LNCaP clone FGC (cell line): ENCODE data around the gene MX2.

ENCODE experiments used
- DNase-seq: peaks from one replicate; pipeline ENCODE4 v3.0.0-alpha.2; 2011; ENCODE audit warnings: low read depth
- H3K4me3 ChIP-seq: 2 replicates; pipeline ENCODE4 v1.5.1; 2011; ENCODE audit warnings: mild to moderate bottlenecking, low read depth, low read length, control low read depth
- CTCF ChIP-seq: IDR thresholded peaks from 2 replicates; pipeline ENCODE4 v1.5.1; 2012; ENCODE audit warnings: mild to moderate bottlenecking; ENCODE audit not compliant: control insufficient read depth, insufficient read depth; ENCODE audit errors: extremely low read depth

The MX2 gene

GRCh38 chr21:41318218-41318617 is 43.6 kb upstream of the MX2 start:
- H3K4me3 ChIP-seq, result no peak overlapping the region
- TF ChIP-seq CTCF, result no peak
- DNase-seq, result no peak

- DNase-seq, result no peak
- no peak for TF ChIP-seq CTCF
- no peak overlapping the region for H3K4me3 ChIP-seq
Measured at GRCh38 chr21:41319273-41319672, 42.6 kb upstream of the MX2 start.

- no peak overlapping the region for H3K4me3 ChIP-seq
- TF ChIP-seq CTCF, result no peak
Measured at GRCh38 chr21:41321211-41321907, 40.5 kb upstream of the MX2 start.

GRCh38 chr21:41321908-41322495 is 39.8 kb upstream of the MX2 start:
- TF ChIP-seq CTCF, result no peak
- no peak overlapping the region for H3K4me3 ChIP-seq
- DNase-seq, result peak; percentile 86

More at GRCh38 chr21:41321211-41321907, 40.5 kb upstream of the MX2 start:
- no peak for DNase-seq

- no peak for TF ChIP-seq CTCF
- no peak for DNase-seq
- no peak overlapping the region for H3K4me3 ChIP-seq
Measured at GRCh38 chr21:41322496-41323382, 39.1 kb upstream of the MX2 start.

GRCh38 chr21:41325138-41325912 is 36.5 kb upstream of the MX2 start:
- DNase-seq, result no peak
- H3K4me3 ChIP-seq, result no peak overlapping the region
- TF ChIP-seq CTCF, result no peak
